Measurements from ENCODE around the gene NR4A1.

The NR4A1 gene

GRCh38 chr12:52006726-52007157 lies 44.5 kb upstream of the NR4A1 start, which contains the start of gene TAMALIN:
TAMALIN (plus strand) TSS chr12:52006946; CDS start chr12:52007020, 74 bp downstream.
- peak within 1 kb of the TSS; percentile 86 for H3K4me3 ChIP-seq (replicated peaks; ENCODE audit: low read depth, low read length)
- peak; percentile 77 for DNase-seq (ENCODE audit: low read depth)
- no peak for TF ChIP-seq CTCF (IDR thresholded peaks at IDR 0.05; ENCODE audit: low read length, missing control alignments)

DNA sequence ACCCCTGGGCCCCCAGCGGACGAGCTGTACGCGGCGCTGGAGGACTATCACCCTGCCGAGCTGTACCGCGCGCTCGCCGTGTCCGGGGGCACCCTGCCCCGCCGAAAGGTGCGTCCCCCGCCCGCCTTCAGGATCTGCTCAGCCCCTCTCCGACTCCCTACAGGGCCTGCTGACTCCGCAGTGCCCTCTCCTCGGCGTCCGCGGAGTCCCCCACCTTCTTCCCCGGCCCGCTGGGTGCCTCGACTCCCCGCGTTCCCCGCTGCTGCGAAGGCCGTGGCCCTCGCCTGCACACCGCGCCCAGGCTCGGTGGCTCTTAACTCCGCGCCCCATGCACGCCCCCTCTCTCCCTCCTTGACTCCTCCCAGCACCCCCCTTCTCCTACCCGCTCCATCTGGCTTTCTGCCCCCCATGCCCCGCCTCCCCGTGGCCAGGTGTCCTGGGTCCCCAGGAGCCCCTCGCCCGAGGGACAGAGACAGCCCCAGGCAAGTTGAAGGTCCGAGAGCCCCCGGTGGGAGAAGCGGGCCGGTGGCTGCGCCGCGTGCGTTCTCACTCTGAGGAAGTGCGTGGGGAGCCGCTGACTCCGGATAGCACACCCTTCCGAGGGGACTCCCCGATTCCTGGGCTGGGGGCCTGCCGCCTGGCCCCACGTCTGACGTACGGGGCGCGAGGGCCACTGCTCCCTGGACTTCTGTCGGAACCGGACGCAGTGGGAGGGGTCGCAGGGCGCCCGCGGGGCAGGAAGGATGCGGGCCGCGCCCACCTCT lies 43.9 kb upstream of the NR4A1 start:
- no peak for TF ChIP-seq CTCF (IDR thresholded peaks at IDR 0.05; ENCODE audit: low read length, missing control alignments)
- peak overlapping the region; percentile 86 for H3K4me3 ChIP-seq (replicated peaks; ENCODE audit: low read depth, low read length)
- peak; percentile 45 for DNase-seq (ENCODE audit: low read depth)

DNA sequence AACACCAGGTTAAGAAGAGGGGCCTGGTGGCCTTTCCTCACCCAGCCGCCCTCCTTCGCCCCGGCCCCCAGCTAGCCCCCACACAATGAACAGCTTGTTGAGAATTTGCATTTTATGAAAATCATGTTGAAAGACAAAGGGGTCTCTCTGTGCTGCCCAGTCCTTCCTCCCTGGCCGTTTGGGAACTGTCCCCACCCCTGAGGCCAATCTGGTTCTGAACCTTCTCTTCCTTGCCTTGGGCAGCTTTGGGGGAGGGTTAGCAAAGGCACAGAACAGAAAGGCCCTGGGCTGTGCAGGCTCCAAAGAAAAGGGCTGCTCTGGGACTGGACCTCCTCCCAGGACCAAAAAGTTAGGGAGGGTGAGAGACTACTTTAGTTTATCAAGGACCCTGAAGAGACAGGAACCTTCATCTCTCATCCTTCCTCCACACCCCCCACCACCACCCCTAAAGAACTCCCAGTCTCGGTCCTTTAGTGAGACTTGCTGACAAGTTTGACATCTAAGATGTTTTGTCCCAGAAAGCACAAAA lies 43.2 kb upstream of the NR4A1 start:
- peak overlapping the region; percentile 86 for H3K4me3 ChIP-seq (replicated peaks; ENCODE audit: low read depth, low read length)
- DNase-seq (ENCODE audit: low read depth), result no peak
- TF ChIP-seq CTCF (IDR thresholded peaks at IDR 0.05; ENCODE audit: low read length, missing control alignments), result no peak

GRCh38 chr12:52009081-52009751 lies 42.0 kb upstream of the NR4A1 start:
- H3K4me3 ChIP-seq (replicated peaks; ENCODE audit: low read depth, low read length), result peak overlapping the region; percentile 86
- no peak for DNase-seq (ENCODE audit: low read depth)
- no peak for TF ChIP-seq CTCF (IDR thresholded peaks at IDR 0.05; ENCODE audit: low read length, missing control alignments)

- DNase-seq (ENCODE audit: low read depth), result peak; percentile 95
- H3K4me3 ChIP-seq (replicated peaks; ENCODE audit: low read depth, low read length), result peak overlapping the region; percentile 86
- TF ChIP-seq CTCF (IDR thresholded peaks at IDR 0.05; ENCODE audit: low read length, missing control alignments), result no peak
Observed at GRCh38 chr12:52010152-52010622, 41.1 kb upstream of the NR4A1 start.

- no peak for DNase-seq (ENCODE audit: low read depth)
- TF ChIP-seq CTCF (IDR thresholded peaks at IDR 0.05; ENCODE audit: low read length, missing control alignments), result no peak
- peak overlapping the region; percentile 86 for H3K4me3 ChIP-seq (replicated peaks; ENCODE audit: low read depth, low read length)
Observed at GRCh38 chr12:52010692-52011601, 40.3 kb upstream of the NR4A1 start.

Measured in fibroblast of pulmonary artery (primary cell).